Measurements from ENCODE around the gene SCN8A. TPM values are rescaled to one million over a fixed set of nuclear protein-coding genes. Genes with fewer than 3 reads are reported as not detected.

SCN8A gene
- total and polyA plus RNA-seq, 7 donors: under 0.01 to 2.1 (median 0.71) TPM

DNA sequence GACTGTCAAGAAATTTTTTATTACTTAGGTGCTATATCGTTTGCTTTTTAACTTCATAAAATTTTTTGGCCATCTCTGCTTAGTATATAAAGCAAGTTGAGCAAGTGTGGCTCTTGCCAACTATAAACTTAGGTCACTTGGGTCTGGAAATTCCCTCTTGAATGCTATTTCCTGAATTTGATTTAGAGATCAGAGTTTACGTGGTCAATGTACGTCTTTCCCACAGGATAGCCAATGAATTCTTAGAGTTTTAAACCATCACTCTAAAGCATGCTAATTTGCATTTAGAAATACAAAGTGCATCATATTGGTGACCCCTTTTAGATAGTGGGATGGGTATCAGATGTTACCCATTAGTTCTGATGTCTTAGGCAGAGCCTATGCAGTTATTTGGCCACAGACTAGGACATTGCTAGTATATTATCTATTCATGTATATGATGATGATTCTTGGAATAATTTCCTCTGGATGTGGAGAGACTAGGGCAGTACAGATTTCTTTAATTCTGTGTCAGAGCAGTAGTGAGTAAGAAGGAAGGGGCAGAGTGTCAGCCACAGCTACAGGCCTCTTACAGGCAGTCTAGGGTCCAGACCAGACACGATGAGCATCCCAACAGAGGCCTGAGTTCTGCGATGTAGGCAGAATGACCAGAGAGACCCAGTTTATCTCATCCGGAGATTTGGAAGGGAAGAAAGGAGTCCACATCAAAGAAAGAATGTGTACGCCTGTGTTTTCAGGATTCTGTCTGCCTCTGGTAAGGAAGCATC, 30.3 kb downstream of the SCN8A start:
- Histone ChIP-seq H3K36me3 (no peaks in the 10 kb centered on the region), H3K4me3 (no peak overlapping the region), H3K27ac (no peak overlapping the region), H3K27me3 (no peaks in the 10 kb centered on the region), H3K4me1 (no peaks in the 10 kb centered on the region), H3K9me3 (no peaks in the 10 kb centered on the region)
- WGBS, 2 donors: 53 to 69% methylated on average over 7 of the region's 7 CpGs
- intact Hi-C loops (cut with DNase I): no loop called here
- DNase-seq: no peak
- TF ChIP-seq POLR2A (IDR thresholded peaks at IDR 0.05) (no peak), POLR2AphosphoS5 (IDR thresholded peaks at IDR 0.05) (no peak), EP300 (IDR thresholded peaks at IDR 0.05) (no peak)
- TF ChIP-seq, protein P1, sequence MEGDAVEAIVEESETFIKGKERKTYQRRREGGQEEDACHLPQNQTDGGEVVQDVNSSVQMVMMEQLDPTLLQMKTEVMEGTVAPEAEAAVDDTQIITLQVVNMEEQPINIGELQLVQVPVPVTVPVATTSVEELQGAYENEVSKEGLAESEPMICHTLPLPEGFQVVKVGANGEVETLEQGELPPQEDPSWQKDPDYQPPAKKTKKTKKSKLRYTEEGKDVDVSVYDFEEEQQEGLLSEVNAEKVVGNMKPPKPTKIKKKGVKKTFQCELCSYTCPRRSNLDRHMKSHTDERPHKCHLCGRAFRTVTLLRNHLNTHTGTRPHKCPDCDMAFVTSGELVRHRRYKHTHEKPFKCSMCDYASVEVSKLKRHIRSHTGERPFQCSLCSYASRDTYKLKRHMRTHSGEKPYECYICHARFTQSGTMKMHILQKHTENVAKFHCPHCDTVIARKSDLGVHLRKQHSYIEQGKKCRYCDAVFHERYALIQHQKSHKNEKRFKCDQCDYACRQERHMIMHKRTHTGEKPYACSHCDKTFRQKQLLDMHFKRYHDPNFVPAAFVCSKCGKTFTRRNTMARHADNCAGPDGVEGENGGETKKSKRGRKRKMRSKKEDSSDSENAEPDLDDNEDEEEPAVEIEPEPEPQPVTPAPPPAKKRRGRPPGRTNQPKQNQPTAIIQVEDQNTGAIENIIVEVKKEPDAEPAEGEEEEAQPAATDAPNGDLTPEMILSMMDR (IDR thresholded peaks at IDR 0.05): no peak

DNA sequence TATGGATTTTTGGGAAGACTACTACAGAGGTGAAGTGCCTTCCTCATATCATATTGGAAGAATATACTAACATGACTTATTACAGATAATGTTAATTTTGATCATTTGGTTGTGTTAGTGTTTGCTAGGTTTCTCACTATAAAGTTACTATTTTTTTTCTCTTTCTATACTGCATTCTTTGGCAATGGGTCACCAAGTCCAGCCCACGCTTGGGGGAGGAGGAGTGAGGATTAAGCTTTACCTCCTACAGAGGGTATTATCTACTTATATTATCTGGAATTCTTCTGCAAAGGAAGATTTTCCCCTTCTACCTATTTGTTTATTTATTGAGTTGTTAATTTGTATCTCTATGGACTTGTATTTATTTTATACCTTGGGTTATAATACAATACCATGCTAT, 31.5 kb downstream of the SCN8A start:
- Histone ChIP-seq H3K4me1 (no peaks in the 10 kb centered on the region), H3K27me3 (no peaks in the 10 kb centered on the region), H3K4me3 (no peak overlapping the region), H3K36me3 (no peaks in the 10 kb centered on the region), H3K27ac (no peak overlapping the region), H3K9me3 (no peaks in the 10 kb centered on the region)
- TF ChIP-seq EP300 (IDR thresholded peaks at IDR 0.05) (no peak), POLR2AphosphoS5 (IDR thresholded peaks at IDR 0.05) (no peak), POLR2A (IDR thresholded peaks at IDR 0.05) (no peak)
- TF ChIP-seq, protein P1 (IDR thresholded peaks at IDR 0.05): no peak
- intact Hi-C loops (cut with DNase I): no loop called here
- WGBS, 2 donors: 88 to 95% methylated on average over 1 of the region's 1 CpG
- no peak for DNase-seq

DNA sequence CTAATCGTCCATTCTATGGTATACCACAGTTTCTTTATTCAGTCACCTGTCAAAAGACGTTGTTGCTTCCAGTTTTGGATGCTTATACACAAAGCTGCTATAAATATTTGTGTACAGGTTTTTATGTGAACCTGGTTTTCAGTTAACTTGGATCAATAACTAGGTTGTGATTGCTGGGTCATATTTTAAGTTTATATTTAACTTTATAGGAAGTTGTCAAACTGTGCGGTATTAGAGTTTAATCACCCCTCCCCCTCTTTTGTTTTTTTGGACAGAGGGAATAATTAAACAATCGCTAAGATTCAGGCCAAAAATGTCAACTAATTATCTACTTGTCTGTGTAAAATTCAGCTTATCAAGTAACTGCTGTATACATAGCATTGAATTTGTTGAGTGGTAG, 34.3 kb downstream of the SCN8A start:
- intact Hi-C loops (cut with DNase I): no loop called here
- no peak overlapping the region for H3K4me3 ChIP-seq
- no peak overlapping the region for H3K27ac ChIP-seq
- DNase-seq: no peak
- no peaks in the 10 kb centered on the region for H3K9me3 ChIP-seq
- WGBS, 2 donors: 43 to 67% methylated on average over 4 of the region's 4 CpGs
- no peaks in the 10 kb centered on the region for H3K27me3 ChIP-seq
- H3K4me1 ChIP-seq: no peaks in the 10 kb centered on the region
- no peaks in the 10 kb centered on the region for H3K36me3 ChIP-seq
- no peak for TF ChIP-seq POLR2AphosphoS5 (IDR thresholded peaks at IDR 0.05)
- TF ChIP-seq POLR2A (IDR thresholded peaks at IDR 0.05): no peak
- TF ChIP-seq, protein P1 (IDR thresholded peaks at IDR 0.05): no peak

DNA sequence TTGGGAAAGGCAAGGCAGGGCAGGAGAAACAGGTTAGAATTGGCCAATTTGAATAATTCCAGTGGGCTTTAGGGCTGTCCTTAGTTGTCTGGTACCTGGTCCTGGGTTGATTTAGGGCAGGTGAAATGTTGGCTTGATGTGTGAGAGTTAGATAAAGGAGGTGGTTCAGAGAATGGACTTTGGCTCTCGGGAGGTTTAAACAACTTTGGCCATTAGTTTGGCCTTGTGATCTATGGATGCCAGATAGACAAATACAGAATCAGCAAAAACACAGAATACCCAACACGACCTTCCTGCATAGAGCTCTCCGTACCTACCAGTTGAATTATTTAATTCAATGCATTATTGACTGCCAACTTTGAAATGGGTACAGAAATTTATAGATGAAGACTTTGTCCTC, 35.1 kb downstream of the SCN8A start:
- H3K4me1 ChIP-seq: no peaks in the 10 kb centered on the region
- no peak for DNase-seq
- H3K4me3 ChIP-seq: no peak overlapping the region
- no peaks in the 10 kb centered on the region for H3K27me3 ChIP-seq
- H3K9me3 ChIP-seq: no peaks in the 10 kb centered on the region
- no peak overlapping the region for H3K27ac ChIP-seq
- TF ChIP-seq, protein P1 (IDR thresholded peaks at IDR 0.05): no peak
- TF ChIP-seq POLR2A (IDR thresholded peaks at IDR 0.05) (no peak), EP300 (IDR thresholded peaks at IDR 0.05) (no peak), POLR2AphosphoS5 (IDR thresholded peaks at IDR 0.05) (no peak)
- intact Hi-C loops (cut with DNase I): no loop called here
- no peaks in the 10 kb centered on the region for H3K36me3 ChIP-seq
- 80 to 85% methylated on average over 3 of the region's 3 CpGs for WGBS, 2 donors

DNA sequence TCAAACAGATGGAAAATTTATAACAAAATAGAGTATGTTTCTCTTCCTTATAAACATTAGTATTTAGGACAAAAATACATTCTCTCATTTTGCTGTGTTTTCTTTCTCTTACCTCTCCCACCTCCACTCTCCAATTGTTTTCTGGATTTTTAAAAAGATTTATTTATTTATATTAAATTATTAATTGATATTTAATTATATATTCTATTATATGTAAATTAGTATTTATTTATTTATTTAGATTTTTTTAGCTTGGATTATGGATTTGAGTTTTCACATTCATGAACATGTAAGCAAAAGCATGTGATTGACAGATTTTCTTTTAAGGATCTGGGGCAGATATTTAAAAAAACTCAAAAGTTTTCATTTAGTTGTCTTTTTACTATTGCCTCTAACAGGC, 35.6 kb downstream of the SCN8A start:
- no peaks in the 10 kb centered on the region for H3K9me3 ChIP-seq
- H3K36me3 ChIP-seq: no peaks in the 10 kb centered on the region
- H3K4me1 ChIP-seq: no peaks in the 10 kb centered on the region
- intact Hi-C loops (cut with DNase I): no loop called here
- H3K4me3 ChIP-seq: no peak overlapping the region
- no peak for TF ChIP-seq POLR2AphosphoS5 (IDR thresholded peaks at IDR 0.05)
- no peak for TF ChIP-seq POLR2A (IDR thresholded peaks at IDR 0.05)
- TF ChIP-seq, protein P1 (IDR thresholded peaks at IDR 0.05): no peak
- H3K27ac ChIP-seq: no peak overlapping the region
- no peaks in the 10 kb centered on the region for H3K27me3 ChIP-seq
- DNase-seq: no peak
